WTC11 (cell line): ENCODE data around the gene NTNG2.

ENCODE experiments used
- CTCF ChIP-seq: fragments of 200-600 bp; IDR thresholded peaks from 2 replicates; pipeline ENCODE4 v1.8.0; 2022; ENCODE audit warnings: antibody characterized with exemption
- IRF2 ChIP-seq: sonication (generic); formaldehyde crosslinking; IDR thresholded peaks from 2 replicates; pipeline ENCODE4 v1.8.0; 2022; ENCODE audit warnings: low read depth, missing genetic modification reagents, borderline replicate concordance
- STAT6 ChIP-seq: sonication (generic); formaldehyde crosslinking; conservative IDR thresholded peaks from 2 replicates; pipeline ENCODE4 v1.8.1; 2023; ENCODE audit warnings: mild to moderate bottlenecking, low read depth, missing genetic modification reagents, moderate library complexity
- ZNF138 ChIP-seq: sonication (generic); formaldehyde crosslinking; conservative IDR thresholded peaks from 2 replicates; pipeline ENCODE4 v1.8.1; 2022; ENCODE audit warnings: mild to moderate bottlenecking, moderate library complexity, missing genetic modification reagents

- TF ChIP-seq ZNF138 (CRISPR knock-in tag) (no peak), CTCF (no peak), STAT6 (CRISPR knock-in tag) (no peak), IRF2 (CRISPR knock-in tag) (no peak)
These were observed 21.3 kb downstream of the NTNG2 start for GRCh38 chr9:132183134-132183533.
